GM21825 (cell line): ENCODE measurements around the gene FAM200A.
"Not testable (repeated sequence)": the region's sequence is repeated elsewhere in the genome, so short reads cannot be mapped to it uniquely, and the experiment has no call there.

Experiments
- ATAC-seq: cut with Tn5 transposase; IDR thresholded peaks from one replicate; pipeline ENCODE4 v1.9.1; 2021; ENCODE audit warnings: mild to moderate bottlenecking, moderate library complexity; ENCODE audit not compliant: unreplicated experiment

FAM200A gene

DNA sequence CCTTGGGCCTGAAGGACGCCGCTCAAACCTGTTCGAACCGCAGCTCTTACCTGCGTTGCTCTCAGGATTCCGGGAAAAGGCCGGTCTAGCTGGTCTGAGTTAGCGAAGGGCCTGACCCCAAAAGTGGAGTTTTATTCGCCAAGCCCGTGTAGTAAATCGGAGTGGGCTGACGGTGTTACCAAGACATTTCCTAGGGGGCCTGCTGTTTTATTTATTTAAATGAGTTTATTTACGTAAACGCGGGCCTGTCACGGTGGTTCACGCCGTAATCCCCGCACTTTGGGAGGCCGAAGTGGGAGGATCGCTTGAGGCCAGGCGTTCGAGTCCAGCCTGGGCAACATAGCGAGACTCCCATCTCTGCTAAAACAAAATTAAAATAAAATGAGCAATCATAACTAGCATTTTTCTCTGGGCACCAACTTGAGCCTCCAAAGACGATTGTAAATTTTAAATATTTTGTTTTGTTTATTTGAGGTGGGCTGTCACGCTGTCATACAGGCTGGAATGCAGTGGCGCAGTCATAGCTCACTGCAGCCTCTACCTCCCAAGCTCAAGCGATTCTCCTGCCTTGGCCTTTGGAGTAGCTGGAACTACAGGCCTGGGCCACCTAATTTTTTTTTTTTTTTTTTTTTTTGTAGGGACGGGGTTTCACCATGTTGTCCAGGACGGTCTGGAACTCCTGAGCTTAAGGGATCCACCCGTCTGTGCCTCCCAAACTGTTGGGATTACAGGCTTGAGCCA lies 7.4 kb upstream of the FAM200A start:
- no peak for ATAC-seq

DNA sequence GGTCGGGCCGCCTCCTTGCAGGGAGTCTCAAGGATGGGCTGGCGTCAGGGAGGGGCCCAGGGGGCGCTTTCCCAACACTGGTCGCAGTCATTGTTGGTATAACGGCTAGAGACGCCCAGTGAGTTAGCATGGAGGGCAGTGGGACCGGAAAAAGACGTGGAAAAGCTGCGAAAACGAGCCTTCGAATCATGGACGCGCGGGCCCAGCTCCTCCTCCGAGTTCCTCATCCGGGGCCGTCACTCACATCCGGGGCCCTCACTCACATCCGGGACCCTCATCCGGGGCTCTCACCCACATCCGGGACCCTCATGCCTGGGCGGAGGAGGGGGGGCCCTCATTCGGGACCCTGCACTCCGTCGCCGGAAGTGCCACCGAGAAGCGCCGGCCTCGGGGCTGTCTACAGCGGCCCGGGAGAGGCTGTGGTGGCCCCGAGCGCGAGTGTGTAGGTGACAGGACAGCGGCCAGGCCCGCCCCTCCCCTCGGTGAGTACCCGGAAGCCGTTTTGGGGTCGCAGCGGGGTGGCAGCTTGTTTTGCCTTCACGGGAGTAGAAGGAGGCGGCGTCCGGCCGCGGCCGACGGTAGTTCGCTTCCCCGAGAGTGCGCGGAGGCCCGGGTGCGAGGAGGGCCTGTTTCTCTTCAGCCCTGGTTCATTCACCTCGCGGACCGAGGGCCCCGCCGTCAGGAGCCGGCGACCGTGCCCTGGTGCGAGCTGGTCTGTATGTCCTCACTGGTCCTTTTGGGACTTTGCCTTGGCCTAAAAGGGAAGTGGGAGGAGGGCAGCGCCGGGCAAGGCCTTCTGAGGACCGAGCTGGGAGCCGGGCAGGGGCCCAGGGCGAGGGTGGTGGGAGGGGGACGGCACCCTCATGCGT lies 6.6 kb upstream of the FAM200A start, which contains the start of gene ZNF655:
TSS of gene ZNF655 (plus strand) at position 337 of the 869 bp plus-strand sequence. CDS start 1,918 bp downstream, outside the sequence.
- ATAC-seq: peak; percentile 66

DNA sequence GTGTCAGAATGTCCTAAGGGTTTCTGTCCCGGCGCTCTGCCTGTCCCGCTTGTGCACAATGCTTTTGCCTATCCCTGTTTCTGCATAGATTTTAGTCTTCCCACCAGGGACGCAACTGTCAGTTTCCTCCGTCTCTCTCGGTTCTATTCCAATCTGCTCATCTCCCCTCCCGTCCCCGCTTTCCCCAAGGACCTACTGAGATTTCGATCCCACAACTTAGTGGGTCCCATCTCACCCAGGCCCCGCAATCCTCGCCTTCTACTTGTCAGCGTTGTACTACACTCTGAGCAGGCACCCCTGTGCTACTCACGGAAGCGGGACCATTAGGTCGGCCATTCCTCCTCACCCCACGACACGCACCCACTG lies 6.0 kb upstream of the FAM200A start:
- peak; percentile 29 for ATAC-seq

DNA sequence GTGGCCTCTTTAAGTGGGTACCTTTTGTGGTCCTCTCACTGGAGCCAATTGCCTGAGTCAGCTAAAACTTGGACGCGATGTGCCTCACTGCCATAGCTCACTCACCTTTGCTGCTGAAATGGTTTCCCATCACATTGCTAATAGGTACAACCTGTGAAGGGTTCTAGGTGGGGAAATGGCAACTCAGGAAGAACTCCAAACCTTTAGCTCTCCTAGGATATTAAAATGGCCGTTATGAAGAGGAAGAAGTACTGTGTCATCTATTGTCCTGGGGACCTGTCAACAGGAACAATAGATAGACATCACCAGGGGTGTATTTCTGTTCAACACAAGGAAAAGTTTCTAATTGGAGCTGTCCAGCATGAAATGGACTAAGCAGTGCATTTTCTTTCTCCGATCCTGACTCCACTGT lies 5.3 kb upstream of the FAM200A start:
- ATAC-seq: no peak

DNA sequence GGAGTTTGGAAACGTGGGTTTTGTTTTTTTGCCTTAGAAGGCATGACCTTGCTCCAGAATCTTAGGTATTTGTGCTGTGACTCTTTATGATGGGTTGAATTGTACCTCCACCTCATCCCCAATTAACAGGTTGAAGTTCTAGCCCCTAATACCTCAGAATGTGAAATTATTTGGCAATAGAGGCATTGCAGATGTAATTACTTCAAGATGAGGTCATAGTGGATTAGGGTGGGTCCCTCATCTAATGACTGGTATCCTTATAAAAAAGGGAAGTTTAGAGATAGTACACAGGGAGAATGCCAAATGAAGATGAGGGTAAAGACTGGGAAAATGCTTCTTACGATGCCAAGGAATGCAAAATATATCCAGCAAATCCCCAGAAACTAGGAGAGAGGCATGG lies 3.0 kb upstream of the FAM200A start:
- no peak for ATAC-seq

DNA sequence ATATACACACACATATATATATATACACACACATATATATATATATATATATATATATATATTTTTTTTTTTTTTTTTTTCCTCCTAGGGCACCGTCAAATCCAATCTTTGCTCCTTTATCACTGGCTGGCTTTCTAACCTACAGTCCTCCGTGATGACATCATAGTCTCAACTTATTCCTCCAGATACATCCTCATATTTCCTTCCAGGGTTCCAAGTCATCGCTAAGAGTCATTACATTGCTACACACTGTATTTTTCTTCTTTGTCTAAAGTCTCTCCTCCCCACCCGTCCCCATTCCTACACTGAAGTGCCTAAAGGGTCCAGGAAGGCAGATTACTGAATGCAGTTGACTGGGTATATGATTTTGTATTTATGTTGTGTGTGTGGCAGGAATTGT lies 1.1 kb upstream of the FAM200A start:
- no peak for ATAC-seq

DNA sequence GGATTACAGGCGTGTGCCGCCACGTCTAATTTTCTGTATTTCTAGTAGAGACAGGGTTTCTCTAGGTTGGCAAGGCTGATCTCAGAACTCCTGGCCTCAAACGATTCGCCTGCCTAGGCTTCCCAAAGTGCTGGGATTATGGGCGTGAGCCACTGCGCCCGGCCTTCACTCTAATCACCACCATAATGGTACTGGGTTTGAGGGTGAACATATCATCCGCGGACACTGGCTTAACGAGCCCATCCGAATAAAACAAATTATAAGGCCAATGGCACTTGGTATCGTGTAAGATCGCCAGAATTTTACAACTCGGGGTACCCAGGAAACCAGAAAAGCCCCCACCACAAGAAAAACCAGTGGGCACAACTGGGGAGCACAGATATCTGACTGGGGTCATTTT lies 580 bp downstream of the FAM200A start:
- ATAC-seq: no peak

DNA sequence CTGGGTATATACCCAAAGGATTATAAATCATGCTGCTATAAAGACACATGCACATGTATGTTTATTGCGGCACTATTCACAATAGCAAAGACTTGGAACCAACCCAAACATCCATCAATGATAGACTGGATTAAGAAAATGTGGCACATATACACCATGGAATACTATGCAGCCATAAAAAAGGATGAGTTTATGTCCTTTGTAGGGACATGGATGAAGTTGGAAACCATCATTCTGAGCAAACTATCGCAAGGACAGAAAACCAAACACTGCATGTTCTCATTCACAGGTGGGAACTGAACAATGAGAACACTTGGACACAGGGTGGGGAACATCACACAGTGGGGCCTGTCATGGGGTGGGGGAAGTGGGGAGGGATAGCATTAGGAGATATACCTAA lies 2.4 kb downstream of the FAM200A start:
- not testable (repeated sequence) for ATAC-seq

DNA sequence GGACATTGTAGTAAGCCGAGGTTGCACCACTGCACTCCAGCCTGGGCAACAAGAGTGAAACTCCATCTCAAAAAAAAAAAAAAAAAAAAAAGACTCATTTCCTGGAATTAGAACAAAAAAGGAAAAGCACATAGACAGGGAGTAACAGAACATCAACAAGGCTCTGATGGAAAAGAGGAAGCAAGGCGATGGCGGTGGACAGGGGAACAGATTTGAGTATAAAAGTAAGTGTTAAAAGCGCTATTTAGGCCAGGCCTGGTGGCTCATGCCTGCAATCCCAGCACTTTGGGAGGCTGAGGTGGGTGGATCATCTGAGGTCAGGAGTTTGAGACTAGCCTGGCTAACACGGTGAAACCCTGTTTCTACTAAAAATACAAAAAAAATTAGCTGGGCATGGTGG lies 6.6 kb downstream of the FAM200A start:
- not testable (repeated sequence) for ATAC-seq

DNA sequence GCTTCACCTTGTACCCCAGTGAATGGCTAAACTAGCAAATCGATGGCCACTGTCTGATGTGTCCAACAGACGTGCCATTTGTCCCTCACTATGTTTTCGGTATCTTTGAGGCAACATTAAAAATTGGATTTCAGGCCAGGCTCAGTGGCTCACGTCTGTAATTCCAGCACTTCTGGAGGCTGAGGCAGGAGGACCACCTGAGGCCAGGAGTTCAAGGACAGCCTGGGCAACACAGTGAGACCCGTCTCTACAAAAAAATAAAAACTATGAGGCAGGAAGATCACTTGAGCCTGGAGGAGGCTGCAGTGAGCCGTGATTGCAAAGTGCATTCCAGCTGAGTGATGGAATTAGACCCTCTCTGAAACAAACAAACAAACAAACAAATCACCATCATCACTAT lies 8.0 kb downstream of the FAM200A start:
- ATAC-seq: no peak

DNA sequence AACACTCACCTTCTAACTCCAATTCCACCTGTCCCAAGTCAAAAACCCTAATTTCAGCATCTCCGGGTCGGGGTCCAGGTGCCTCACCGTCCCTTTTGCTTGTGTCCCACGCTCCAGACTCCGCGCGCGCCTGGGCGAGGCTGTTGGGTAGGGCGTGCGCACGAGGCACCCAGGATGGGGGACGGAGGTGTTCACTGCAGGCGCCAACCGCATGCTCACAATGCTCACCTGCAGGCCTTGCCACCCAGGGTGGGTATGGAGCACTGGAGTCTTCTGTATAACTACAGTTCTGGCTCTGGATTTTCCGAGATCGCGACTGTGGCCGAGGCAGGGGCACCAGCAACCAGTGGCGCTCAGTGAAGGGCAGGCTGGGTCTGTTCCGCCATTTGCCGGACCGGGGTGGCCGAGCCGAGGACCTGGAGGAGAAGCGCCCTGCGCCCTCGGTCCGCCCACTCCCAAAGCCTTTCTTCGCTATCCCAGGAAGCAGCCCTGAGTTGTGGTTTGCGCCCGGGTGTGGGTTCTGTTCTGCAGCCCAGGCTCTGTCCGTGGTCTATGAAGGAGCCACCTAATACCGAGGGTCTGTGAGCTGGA lies 8.7 kb downstream of the FAM200A start:
- no peak for ATAC-seq

DNA sequence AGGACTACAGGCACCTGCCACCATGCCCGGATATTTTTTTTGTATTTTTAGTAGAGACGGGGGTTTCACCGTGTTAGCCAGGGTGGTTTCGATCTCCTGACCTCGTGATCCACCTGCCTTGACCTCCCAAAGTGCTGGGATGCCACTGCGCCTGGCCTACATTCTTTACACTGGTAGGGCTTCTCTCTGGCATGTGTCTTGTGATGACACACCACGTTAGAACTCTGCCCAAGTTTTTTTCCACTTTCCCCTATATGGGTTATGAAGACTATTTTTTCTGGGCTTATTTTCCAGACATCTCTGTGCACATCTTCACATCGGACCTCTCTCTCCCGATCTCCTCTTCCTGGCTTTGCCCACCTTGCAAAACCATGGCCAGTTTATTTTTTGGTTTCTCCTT lies 10.7 kb downstream of the FAM200A start:
- ATAC-seq: no peak

DNA sequence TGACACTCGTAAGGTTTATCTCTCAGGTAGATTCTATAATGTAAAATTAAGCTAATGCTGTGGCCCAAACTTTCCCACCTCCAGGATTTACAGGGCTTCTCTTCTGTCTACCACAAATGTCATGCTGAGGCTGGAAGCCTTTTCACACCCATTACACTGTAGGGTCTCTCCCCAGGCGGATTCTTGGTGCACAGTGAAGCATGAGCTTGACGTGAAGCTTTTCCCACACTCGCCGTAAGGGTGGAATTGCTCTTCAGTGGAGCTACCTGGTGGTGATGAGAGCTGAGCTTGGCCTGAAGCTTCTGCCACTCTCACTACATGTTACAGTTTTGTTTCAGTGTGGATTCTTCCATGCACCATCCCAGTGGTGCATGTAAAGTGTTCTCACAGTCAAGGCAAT lies 11.4 kb downstream of the FAM200A start:
- no peak for ATAC-seq

DNA sequence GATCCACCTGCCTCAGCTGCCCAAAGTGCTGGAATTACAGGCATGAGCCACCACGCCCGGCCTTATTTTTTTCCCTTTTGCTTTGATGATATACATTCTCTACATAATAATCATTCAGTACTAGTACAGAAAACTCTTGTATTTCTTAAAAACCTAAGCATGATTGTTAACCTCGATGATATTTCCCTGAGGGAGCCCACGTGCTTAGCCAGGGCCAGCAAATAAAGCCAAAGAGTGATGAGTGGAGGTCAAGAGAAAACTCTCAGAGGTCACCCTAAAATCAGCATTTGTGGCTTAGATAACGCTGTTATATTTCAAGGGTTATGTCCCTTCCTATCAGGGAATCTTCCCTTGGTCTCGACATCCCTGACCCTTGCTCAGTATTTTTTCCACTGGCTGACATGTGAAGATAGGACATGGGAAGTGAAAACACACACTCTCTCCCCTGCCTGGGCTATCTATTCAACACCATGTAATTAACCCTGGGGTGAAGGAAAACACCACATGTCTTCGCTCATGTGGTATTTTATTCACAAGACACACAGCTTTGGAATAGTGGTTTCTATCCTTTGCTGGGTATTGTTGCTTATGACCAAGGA lies 12.6 kb downstream of the FAM200A start:
- no peak for ATAC-seq

DNA sequence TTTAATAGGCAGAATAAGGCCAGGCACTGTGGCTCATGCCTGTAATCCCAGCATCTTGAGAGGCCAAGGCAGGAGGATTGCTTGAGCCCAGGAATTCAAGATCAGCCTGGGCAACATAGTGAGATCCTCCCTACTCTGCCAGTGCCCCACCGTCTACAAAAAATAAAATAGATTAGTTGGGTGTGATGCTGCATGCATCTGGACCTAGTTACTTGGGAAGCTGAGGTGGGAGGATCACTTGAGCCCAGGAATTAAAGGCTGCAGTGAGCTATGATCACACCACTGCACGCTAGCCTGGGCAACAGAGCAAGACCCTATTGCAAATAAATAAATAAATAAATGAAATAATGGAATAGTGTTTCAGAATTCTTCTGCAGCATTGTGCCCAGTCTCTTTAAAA lies 16.2 kb downstream of the FAM200A start:
- no peak for ATAC-seq

DNA sequence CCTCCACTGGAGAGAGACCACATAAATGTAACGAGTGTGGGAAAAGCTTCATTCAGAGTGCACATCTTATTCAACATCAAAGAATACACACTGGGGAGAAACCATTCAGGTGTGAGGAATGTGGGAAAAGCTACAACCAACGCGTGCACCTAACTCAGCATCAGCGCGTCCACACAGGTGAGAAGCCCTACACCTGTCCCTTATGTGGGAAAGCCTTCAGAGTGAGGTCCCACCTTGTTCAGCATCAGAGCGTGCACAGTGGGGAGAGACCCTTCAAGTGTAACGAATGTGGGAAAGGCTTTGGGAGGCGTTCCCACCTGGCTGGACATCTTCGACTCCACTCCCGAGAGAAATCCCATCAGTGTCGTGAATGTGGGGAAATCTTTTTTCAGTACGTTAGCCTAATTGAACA lies 20.6 kb downstream of the FAM200A start:
- no peak for ATAC-seq

DNA sequence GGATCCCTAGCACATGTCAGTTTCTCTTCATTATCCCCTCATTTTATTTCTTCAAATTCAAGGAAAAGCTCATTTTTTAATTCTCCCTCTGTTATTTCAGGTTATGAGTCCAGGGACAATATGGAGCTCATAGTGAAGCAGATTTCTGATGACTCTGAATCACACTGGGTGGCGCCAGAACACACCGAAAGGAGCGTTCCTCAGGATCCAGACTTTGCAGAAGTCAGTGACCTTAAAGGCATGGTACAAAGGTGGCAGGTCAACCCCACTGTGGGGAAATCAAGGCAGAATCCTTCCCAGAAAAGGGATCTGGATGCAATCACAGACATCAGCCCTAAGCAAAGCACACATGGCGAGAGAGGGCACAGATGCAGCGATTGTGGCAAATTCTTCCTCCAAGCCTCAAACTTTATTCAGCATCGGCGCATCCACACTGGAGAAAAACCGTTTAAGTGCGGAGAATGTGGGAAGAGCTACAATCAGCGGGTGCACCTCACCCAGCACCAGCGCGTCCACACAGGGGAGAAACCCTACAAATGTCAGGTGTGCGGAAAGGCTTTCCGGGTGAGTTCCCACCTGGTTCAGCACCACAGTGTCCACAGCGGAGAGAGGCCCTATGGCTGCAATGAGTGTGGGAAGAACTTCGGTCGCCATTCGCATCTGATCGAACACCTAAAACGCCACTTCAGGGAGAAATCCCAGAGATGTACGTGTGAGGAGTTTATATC lies 26.0 kb downstream of the FAM200A start:
- ATAC-seq: no peak

DNA sequence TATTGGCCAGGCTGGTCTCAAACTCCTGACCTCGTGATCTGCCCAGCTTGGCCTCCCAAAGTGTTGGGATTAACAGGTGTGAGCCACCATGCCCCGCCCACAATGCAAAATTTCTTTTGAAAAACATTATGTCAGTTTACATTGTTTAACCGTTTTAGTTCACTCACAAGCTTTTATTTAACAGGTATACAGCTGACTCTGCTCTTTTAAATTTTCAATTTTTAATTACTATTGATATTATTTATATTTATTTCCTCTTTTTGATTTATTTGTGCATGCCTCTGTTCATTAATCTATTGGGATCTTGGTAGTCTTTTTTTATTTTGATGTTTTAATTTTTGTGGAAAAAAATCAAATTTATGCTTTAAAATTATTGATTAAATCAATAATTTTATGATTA lies 30.5 kb downstream of the FAM200A start:
- ATAC-seq: no peak

DNA sequence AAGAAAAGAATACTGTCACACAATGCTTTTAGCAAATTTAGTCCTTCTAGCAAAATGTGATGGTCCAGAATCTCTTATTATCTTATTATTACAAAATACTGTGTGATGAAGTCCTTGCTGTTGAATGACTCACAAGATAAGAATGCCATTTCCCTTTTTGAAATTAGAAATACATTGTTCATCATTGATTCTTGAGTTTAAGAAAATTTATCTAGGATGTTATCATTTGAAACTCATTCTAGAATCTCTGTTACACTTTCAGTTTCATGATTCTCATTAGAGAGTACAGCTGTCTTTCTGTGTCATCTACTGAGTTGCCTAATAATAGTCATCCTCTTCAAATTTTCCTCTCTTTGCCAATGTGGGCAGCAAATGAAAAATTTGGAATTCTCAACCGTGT lies 37.9 kb downstream of the FAM200A start:
- no peak for ATAC-seq

DNA sequence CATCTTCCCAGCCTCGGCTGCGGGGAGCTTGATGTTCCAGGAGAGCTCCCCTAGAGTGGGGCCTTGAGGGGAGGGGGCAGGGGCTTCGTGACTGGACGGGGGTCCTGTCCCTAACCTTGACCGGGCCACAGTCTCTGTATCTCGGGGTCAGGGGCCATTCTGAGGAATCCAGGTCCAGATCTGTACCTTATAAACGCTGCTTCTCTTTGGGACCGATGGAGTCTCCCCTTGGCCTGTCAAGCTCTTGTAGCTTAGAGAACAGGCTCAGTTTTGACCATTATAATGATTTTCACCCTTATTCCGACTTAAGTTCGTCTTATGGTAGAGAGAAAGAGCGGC lies 46.6 kb downstream of the FAM200A start:
- ATAC-seq: no peak
